HL-60 (cell line): ENCODE measurements around the gene GPRC5B.

Source experiments
- DNase-seq, 2 experiments: peaks; one replicate each; pipeline ENCODE4 v3.0.0-alpha.2; 2010 to 2020; ENCODE audit warnings: low read depth in 1 of 2, low spot score in 1 of 2
- H3K27ac ChIP-seq: fragments of 250-450 bp; sonication (Bioruptor Pico); replicated peaks from 2 replicates; pipeline ENCODE4 v1.5.1; 2020; ENCODE audit warnings: mild to moderate bottlenecking, moderate library complexity
- H3K27me3 ChIP-seq: fragments of 250-450 bp; sonication (Bioruptor Pico); 2 replicates; pipeline ENCODE4 v1.5.1; 2021; ENCODE audit warnings: mild to moderate bottlenecking, moderate library complexity; ENCODE audit not compliant: insufficient read depth, poor library complexity, severe bottlenecking
- H3K4me3 ChIP-seq: replicated peaks from 2 replicates; pipeline ENCODE4 v1.5.1; 2011; ENCODE audit warnings: mild to moderate bottlenecking, control low read depth, low read length; ENCODE audit not compliant: insufficient read depth
- CTCF ChIP-seq: IDR thresholded peaks from one replicate; pipeline ENCODE4 v1.5.1; 2011; ENCODE audit warnings: low read length, control low read depth, inconsistent platforms; ENCODE audit not compliant: insufficient read depth
- GABPA ChIP-seq: IDR thresholded peaks from 2 replicates; pipeline ENCODE4 v1.6.1; 2012; ENCODE audit warnings: low read depth
- POLR2AphosphoS5 ChIP-seq: IDR thresholded peaks from 2 replicates; pipeline ENCODE4 v1.6.1; 2012; ENCODE audit warnings: low read depth
- REST ChIP-seq: IDR thresholded peaks from 2 replicates; pipeline ENCODE4 v1.6.1; 2012; ENCODE audit warnings: low read depth; ENCODE audit not compliant: insufficient replicate concordance
- SPI1 ChIP-seq: IDR thresholded peaks from 2 replicates; pipeline ENCODE4 v1.6.1; 2012; ENCODE audit warnings: low read depth, mild to moderate bottlenecking, borderline replicate concordance

GPRC5B gene

GRCh38 chr16:19872179-19872863, 12.3 kb downstream of the GPRC5B start:
- TF ChIP-seq POLR2AphosphoS5 = no peak
- no peak for TF ChIP-seq CTCF
- TF ChIP-seq GABPA = no peak
- no peak for TF ChIP-seq REST
- TF ChIP-seq SPI1 = no peak
- Histone ChIP-seq H3K27me3 (no peaks in the 10 kb centered on the region), H3K27ac (no peak overlapping the region), H3K4me3 (no peak overlapping the region)
- DNase-seq = no peak

- Histone ChIP-seq H3K27me3 (no peaks in the 10 kb centered on the region), H3K27ac (no peak overlapping the region), H3K4me3 (no peak overlapping the region)
- no peak for DNase-seq
- TF ChIP-seq REST = no peak
- no peak for TF ChIP-seq GABPA
- TF ChIP-seq POLR2AphosphoS5 = no peak
- TF ChIP-seq CTCF = no peak
- TF ChIP-seq SPI1 = no peak
Measured at GRCh38 chr16:19871721-19872120, 12.9 kb downstream of the GPRC5B start.

GRCh38 chr16:19868421-19868820, 16.2 kb downstream of the GPRC5B start:
- no peak for TF ChIP-seq SPI1
- no peak for DNase-seq
- H3K27me3 ChIP-seq = no peaks in the 10 kb centered on the region
- H3K4me3 ChIP-seq = no peak overlapping the region
- H3K27ac ChIP-seq = no peak overlapping the region

GRCh38 chr16:19864566-19864965, 20.1 kb downstream of the GPRC5B start:
- Histone ChIP-seq H3K27me3 (no peaks in the 10 kb centered on the region), H3K4me3 (no peak overlapping the region), H3K27ac (no peak overlapping the region)
- DNase-seq = no peak
- TF ChIP-seq CTCF = no peak
